Karpas-422 (cell line): ENCODE results near the gene MTG2. TPM values are rescaled to one million over a fixed set of nuclear protein-coding genes. Genes with fewer than 3 reads are reported as not detected.

ENCODE experiments used
- DNase-seq: peaks from one replicate; pipeline ENCODE4 v3.0.0-alpha.2; 2015
- H2AFZ ChIP-seq: fragments of 200-600 bp; sonication (generic); 2 replicates; pipeline ENCODE4 v1.6.1; 2014; ENCODE audit warnings: antibody characterized with exemption, low read length, mixed read lengths
- H3K27ac ChIP-seq: fragments of 200-600 bp; sonication (generic); 2 replicates; pipeline ENCODE4 v1.5.1; 2014; ENCODE audit warnings: mild to moderate bottlenecking, low read length, moderate library complexity
- H3K27me3 ChIP-seq: fragments of 200-600 bp; sonication (generic); 2 replicates; pipeline ENCODE4 v1.6.1; 2014; ENCODE audit warnings: low read length, mixed read lengths
- H3K36me3 ChIP-seq: fragments of 200-600 bp; sonication (generic); 2 replicates; pipeline ENCODE4 v1.6.1; 2014; ENCODE audit warnings: low read length, mixed read lengths; ENCODE audit not compliant: insufficient read depth
- H3K4me1 ChIP-seq: fragments of 200-600 bp; sonication (generic); 2 replicates; pipeline ENCODE4 v1.6.1; 2014; ENCODE audit warnings: mild to moderate bottlenecking, low read length, mixed read lengths
- H3K4me2 ChIP-seq: fragments of 200-600 bp; sonication (generic); 2 replicates; pipeline ENCODE4 v1.6.1; 2014; ENCODE audit warnings: low read length, low read depth, mild to moderate bottlenecking; ENCODE audit not compliant: poor library complexity, severe bottlenecking
- H3K4me3 ChIP-seq: fragments of 200-600 bp; sonication (generic); 2 replicates; pipeline ENCODE4 v1.5.1; 2014; ENCODE audit warnings: mild to moderate bottlenecking, antibody characterized with exemption, low read length, mixed read lengths
- H3K79me2 ChIP-seq: fragments of 200-600 bp; sonication (generic); 2 replicates; pipeline ENCODE4 v1.6.1; 2014; ENCODE audit warnings: mild to moderate bottlenecking, low read length, mixed read lengths
- H3K9ac ChIP-seq: fragments of 200-600 bp; sonication (generic); 2 replicates; pipeline ENCODE4 v1.6.0; 2014; ENCODE audit warnings: low read length
- H3K9me2 ChIP-seq: fragments of 200-600 bp; sonication (generic), shearing (Covaris generic); replicated peaks from 2 replicates; pipeline ENCODE4 v1.6.0; 2014; ENCODE audit warnings: mild to moderate bottlenecking, low read length, moderate library complexity; ENCODE audit not compliant: insufficient read depth
- H3K9me3 ChIP-seq: fragments of 300-700, 200-600 bp; sonication (generic); 2 replicates; pipeline ENCODE4 v1.6.1; 2014; ENCODE audit warnings: low read length, mixed read lengths
- H4K20me1 ChIP-seq: fragments of 200-600 bp; sonication (generic); 2 replicates; pipeline ENCODE4 v1.6.1; 2014; ENCODE audit warnings: mild to moderate bottlenecking, antibody characterized with exemption, low read length, low read depth; ENCODE audit not compliant: insufficient read depth
- total RNA-seq: library from RNA; depleted of rRNA; stranded (reverse); fragments of >200 nt; shearing (Covaris generic); gene quantifications from 2 replicates; pipeline ENCODE4 v1.2.3, GENCODE V29; 2014; ENCODE audit warnings: low replicate concordance

Gene MTG2
- total RNA-seq, 1 experiment from 2014 or later = 20.2 TPM

DNA sequence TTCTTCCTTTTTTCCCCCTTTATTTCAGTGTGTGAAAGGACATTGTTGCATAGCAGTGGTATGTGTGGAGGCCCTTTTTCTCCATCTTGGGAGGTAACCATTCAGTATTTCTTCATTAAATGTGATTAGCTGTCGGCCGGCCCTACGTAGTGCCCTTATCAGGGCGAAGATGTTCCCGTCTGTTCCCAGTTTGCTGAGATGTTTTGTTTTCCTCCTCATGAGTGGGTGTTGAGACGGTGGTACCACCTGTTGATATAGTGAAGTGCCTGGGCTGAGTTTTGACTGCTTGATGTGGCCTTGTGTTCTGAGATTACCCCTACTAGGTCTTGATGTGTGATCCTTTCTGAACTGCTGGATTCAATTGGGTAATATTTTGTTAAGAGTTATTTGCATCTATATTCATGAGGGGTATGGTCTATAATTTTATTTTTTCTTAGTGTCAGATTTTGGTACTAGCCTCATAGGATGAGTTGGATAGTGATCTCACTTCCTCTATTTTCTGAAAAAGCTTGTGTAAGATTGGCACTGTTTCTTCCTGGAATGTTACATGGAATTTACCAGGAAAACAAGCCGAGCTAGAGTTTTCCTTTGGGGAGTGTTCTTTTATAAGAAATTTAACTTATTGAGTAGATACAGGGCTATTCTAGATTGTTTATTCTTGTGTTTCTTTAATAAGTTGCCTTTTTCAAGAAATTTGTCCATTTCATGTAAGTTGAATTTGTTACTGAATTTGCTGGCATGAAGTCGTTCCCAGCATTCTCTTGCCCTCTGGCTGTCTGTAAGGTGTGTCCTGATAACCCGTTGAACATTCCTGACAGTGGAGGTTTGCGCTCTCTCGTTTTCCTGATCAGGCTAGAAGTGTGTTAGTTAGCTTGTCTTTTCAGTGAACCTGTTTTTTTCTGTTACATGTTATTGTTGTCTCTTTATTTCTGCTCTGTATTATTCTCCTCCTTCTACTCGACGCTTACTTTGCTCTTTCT lies 4.3 kb downstream of the MTG2 start:
- Histone ChIP-seq H3K9ac (no peak overlapping the region), H4K20me1 (no peaks in the 10 kb centered on the region), H2AFZ (no peak overlapping the region), H3K4me3 (no peak overlapping the region), H3K36me3 (no peaks in the 10 kb centered on the region), H3K27ac (no peak overlapping the region), H3K27me3 (no peaks in the 10 kb centered on the region), H3K4me1 (peaks cover 16% of the 10 kb centered on the region), H3K9me2 (no peaks in the 10 kb centered on the region), H3K79me2 (peaks cover 73% of the 10 kb centered on the region), H3K9me3 (no peaks in the 10 kb centered on the region), H3K4me2 (no peak overlapping the region)
- no peak for DNase-seq

DNA sequence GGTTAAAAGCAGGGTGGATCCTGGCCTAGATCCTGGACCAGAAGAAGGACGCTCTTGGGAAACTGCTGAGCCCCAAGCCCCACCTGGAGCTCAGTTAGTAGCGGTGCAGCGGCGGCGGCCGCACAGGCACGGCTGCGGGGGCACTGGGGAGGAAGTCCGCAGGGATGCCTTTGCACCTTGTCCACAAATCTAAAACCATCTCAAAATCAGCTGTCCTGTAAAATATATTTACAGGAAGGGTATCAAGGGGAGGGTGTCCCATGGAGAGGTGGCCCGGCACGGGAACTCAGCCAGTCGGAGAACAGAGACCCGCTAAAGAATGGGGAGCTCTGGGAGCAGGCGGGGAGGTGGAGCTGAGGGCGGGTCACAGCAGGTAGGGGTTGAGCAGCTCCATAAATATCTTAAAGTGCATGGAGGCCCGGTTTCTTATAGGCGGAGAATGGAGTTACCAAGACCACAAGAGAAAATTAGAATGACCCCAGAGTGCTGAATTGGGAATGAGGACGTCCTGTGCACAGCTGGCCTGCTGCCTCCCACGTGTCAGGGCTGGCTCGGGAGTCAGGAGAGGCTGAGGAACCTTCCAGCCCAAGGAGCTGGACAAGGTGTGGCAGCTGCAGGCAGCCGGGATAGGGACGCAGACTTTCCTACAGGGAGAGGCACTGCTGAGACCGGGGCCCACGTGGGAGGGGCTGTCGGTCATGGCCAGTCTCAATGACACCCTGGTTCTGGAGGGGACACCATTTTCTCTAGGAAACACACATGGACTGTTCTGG lies 8.0 kb downstream of the MTG2 start:
- Histone ChIP-seq H3K9me3 (no peaks in the 10 kb centered on the region), H3K4me2 (no peak overlapping the region), H4K20me1 (no peaks in the 10 kb centered on the region), H3K27me3 (no peaks in the 10 kb centered on the region), H3K27ac (no peak overlapping the region), H2AFZ (no peak overlapping the region), H3K9ac (no peak overlapping the region), H3K36me3 (peaks cover 3% of the 10 kb centered on the region; the same call in 1 of the 2 replicates), H3K9me2 (no peaks in the 10 kb centered on the region), H3K4me1 (peaks cover 3% of the 10 kb centered on the region), H3K79me2 (peaks cover 50% of the 10 kb centered on the region), H3K4me3 (no peak overlapping the region)
- DNase-seq = no peak

DNA sequence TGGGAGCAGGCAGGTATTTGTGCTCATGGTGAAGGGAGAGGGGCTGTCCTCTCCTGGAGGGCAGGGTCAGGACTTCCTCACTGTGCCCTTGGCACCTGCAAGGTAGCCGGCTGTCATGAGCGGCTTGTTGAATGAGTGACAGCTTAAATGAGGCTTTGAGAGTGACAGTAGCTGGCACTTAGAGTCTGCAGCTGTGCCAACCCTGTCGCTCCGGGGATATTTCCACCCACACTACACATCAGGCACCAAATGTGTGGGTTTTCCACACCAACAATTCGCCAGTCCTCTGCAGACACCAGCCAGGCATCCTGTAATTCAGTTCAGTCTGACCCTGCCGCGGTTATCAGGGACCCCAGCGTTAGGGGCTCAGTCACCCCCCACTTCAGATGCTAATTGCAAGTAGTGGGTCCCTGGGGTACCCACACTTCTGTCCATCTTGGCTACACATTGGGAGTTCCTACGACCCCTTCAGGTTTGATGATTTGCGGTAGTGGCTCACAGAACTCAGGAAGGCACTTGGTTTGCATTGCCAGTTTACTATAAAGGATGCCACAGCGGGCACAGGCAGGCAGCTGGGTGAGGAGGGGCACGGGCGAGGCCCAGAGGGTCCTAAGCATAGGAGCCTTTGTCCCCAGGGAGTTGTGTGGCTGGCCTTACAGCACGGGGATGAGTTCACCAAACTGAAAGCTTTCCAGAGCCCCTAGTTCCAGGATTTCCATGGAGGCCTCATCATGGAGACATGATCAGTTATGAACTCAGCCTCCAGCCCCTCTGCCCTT lies 9.1 kb downstream of the MTG2 start:
- H3K4me1 ChIP-seq = peaks cover under 1% of the 10 kb centered on the region
- no peak overlapping the region for H3K4me3 ChIP-seq
- H3K9me3 ChIP-seq = no peaks in the 10 kb centered on the region
- no peaks in the 10 kb centered on the region for H3K27me3 ChIP-seq
- H2AFZ ChIP-seq = no peak overlapping the region
- peaks cover 4% of the 10 kb centered on the region; the same call in 1 of the 2 replicates for H3K36me3 ChIP-seq
- H3K4me2 ChIP-seq = no peak overlapping the region
- no peak for DNase-seq
- H4K20me1 ChIP-seq = no peaks in the 10 kb centered on the region
- no peak overlapping the region for H3K27ac ChIP-seq
- peaks cover 40% of the 10 kb centered on the region for H3K79me2 ChIP-seq
- H3K9me2 ChIP-seq = no peaks in the 10 kb centered on the region
- H3K9ac ChIP-seq = no peak overlapping the region

DNA sequence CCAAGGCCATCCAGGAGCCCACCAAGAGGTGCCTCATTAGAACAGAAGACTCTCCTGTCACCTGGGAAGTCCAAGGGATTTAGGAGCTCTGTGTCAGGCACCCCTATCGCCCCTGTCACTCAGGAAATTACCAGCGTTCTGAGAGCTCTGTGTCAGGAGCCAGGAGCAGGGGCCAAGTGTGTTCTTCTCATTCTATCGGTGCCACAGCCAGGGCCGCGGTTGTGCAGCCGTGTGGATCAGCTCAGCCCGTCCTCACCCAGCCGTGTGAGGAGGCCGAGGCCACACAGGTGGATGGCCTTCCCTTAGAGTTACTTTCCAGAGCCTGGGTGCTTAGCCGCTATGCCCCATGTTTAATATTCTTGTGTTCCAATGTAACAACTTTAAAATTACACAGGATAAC lies 9.8 kb downstream of the MTG2 start:
- no peak for DNase-seq

DNA sequence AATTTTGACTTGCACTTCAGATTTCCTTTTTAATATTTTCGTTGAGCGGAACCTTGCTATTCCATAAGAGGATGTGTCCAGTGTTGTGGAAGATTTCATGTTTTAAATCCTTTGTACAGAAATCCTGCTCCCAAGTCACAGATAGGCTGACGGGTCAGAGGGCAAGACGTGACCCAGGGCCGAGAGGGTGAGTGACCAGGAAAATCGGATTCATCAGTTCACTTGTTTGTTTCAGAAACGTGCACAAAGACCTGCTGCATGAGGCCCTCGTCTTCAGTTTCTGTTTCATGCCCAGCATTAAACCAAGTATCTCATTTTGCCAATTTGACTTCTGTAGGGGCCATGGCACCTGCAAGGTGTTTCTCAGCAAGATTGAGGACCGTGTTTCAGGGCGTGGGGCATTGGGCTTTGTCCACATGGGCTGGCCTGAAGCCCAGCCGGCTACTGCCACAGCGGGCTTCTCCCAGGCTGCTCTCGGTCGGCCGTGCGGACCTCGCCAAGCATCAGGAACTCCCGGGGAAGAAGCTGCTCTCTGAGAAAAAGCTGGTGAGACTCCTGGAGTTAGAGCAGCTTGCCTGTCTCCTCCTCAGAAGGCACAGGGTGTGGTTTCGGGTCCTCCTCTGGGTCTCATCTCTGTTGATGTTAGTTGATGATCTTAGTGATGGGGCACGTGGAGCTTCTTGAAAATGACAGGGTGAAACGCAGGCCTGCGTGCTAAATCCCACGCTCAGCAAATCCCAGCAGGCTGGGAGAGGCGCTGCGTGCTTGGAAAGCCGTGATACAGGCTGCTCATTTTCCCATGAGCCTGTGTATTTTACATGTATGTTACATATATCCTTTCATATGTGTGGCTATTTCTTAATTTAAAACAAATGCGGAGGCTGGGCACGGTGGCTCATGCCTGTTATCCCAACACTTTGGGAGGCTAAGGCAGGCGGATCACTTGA lies 10.5 kb downstream of the MTG2 start:
- Histone ChIP-seq H3K27me3 (no peaks in the 10 kb centered on the region), H3K79me2 (peaks cover 26% of the 10 kb centered on the region), H3K4me2 (no peak overlapping the region), H4K20me1 (no peaks in the 10 kb centered on the region), H3K27ac (no peak overlapping the region), H3K4me3 (no peak overlapping the region), H2AFZ (no peak overlapping the region), H3K9me2 (no peaks in the 10 kb centered on the region), H3K9ac (no peak overlapping the region), H3K36me3 (peaks cover 4% of the 10 kb centered on the region), H3K4me1 (no peaks in the 10 kb centered on the region), H3K9me3 (no peaks in the 10 kb centered on the region)
- no peak for DNase-seq

More for the DNA sequence above, 9.8 kb downstream of the MTG2 start:
- peaks cover 4% of the 10 kb centered on the region; the same call in 1 of the 2 replicates for H3K36me3 ChIP-seq
- H3K4me3 ChIP-seq = no peak overlapping the region
- no peaks in the 10 kb centered on the region for H3K4me1 ChIP-seq
- H3K9ac ChIP-seq = no peak overlapping the region
- H3K27ac ChIP-seq = no peak overlapping the region
- H3K79me2 ChIP-seq = peaks cover 33% of the 10 kb centered on the region
- no peaks in the 10 kb centered on the region for H3K9me2 ChIP-seq
- H2AFZ ChIP-seq = no peak overlapping the region
- H3K9me3 ChIP-seq = no peaks in the 10 kb centered on the region
- no peak overlapping the region for H3K4me2 ChIP-seq
- no peaks in the 10 kb centered on the region for H3K27me3 ChIP-seq
- H4K20me1 ChIP-seq = no peaks in the 10 kb centered on the region

DNA sequence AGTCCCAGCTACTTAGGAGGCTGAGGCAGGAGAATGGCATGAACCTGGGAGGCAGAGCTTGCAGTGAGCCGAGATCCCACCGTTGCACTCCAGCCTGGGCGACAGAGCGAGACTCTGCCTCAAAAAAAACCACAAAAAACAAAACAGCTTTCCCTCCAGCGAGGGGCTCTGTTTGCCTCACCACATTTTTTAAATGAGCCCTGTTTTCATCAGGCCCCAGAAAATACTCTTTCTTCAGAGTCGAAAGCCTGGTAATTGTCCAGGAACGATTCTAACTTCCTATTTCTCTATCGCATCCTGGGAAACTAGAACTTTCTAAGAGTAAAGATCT lies 12.2 kb downstream of the MTG2 start:
- no peaks in the 10 kb centered on the region for H3K9me2 ChIP-seq
- no peaks in the 10 kb centered on the region for H3K4me1 ChIP-seq
- no peak overlapping the region for H3K4me2 ChIP-seq
- H4K20me1 ChIP-seq = no peaks in the 10 kb centered on the region
- peaks cover 6% of the 10 kb centered on the region for H3K36me3 ChIP-seq
- no peak overlapping the region for H3K9ac ChIP-seq
- DNase-seq = no peak
- no peaks in the 10 kb centered on the region for H3K9me3 ChIP-seq
- H3K27me3 ChIP-seq = no peaks in the 10 kb centered on the region
- no peak overlapping the region for H2AFZ ChIP-seq
- H3K79me2 ChIP-seq = peaks cover 13% of the 10 kb centered on the region
- no peak overlapping the region for H3K4me3 ChIP-seq
- H3K27ac ChIP-seq = no peak overlapping the region

DNA sequence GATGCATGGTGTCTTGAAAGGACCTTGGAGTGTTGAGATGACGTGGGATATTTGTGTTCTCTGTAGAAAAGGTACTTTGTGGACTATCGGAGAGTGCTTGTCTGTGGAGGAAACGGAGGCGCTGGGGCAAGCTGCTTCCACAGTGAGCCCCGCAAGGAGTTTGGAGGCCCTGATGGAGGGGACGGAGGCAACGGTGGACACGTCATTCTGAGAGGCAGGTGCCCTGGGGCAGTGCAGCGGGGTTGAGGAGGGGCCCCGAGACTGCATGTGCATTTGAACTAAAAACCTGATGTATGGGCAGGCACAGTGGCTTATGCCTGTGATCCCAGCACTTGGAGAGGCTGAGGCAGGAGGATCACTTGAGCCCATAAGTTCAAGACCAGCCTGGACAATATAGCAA lies 12.9 kb downstream of the MTG2 start:
- Histone ChIP-seq H3K4me2 (no peak overlapping the region), H3K9me3 (no peaks in the 10 kb centered on the region), H3K4me3 (no peak overlapping the region), H3K27ac (no peak overlapping the region), H3K9me2 (no peaks in the 10 kb centered on the region), H3K36me3 (peaks cover 13% of the 10 kb centered on the region), H2AFZ (no peak overlapping the region), H3K79me2 (peaks cover 7% of the 10 kb centered on the region; the same call in 1 of the 2 replicates), H4K20me1 (no peaks in the 10 kb centered on the region), H3K27me3 (no peaks in the 10 kb centered on the region), H3K9ac (no peak overlapping the region), H3K4me1 (no peaks in the 10 kb centered on the region)
- no peak for DNase-seq
